C4-2B (cell line): ENCODE results near the gene ANKRD6.

Experiments used
- H3K27ac ChIP-seq: fragments of 450-650 bp; 2 replicates; pipeline ENCODE4 v1.5.1; 2017
- ZFX ChIP-seq: fragments of 450-650 bp; IDR thresholded peaks from 2 replicates; pipeline ENCODE4 v1.6.1; 2017
- TF ChIP-seq, protein P1 (sequence below): fragments of 450-650 bp; conservative IDR thresholded peaks from 2 replicates; pipeline ENCODE4 v1.5.1; 2017; ENCODE audit warnings: mild to moderate bottlenecking

The ANKRD6 gene

DNA sequence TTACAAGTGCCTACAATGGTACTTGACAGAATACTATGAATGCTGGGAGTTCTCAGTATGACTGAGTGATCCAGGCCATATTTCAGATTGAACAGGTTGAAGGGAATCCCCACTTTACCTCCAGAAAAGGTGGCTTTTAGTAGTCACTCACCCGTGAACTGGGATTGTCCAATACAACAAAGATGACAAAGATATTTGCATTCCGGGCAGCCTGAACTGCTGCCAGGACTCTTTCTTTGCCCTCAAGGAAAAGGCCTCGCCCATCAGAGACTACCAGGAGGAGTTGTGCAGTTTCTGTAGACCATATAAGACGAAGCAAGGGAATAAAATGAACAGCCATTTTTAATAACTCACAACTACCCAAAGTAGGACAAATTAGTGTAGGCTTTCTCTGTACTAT, 211.9 kb downstream of the ANKRD6 start:
- no peak for TF ChIP-seq ZFX
- TF ChIP-seq, protein P1, sequence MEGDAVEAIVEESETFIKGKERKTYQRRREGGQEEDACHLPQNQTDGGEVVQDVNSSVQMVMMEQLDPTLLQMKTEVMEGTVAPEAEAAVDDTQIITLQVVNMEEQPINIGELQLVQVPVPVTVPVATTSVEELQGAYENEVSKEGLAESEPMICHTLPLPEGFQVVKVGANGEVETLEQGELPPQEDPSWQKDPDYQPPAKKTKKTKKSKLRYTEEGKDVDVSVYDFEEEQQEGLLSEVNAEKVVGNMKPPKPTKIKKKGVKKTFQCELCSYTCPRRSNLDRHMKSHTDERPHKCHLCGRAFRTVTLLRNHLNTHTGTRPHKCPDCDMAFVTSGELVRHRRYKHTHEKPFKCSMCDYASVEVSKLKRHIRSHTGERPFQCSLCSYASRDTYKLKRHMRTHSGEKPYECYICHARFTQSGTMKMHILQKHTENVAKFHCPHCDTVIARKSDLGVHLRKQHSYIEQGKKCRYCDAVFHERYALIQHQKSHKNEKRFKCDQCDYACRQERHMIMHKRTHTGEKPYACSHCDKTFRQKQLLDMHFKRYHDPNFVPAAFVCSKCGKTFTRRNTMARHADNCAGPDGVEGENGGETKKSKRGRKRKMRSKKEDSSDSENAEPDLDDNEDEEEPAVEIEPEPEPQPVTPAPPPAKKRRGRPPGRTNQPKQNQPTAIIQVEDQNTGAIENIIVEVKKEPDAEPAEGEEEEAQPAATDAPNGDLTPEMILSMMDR, result no peak
- no peak overlapping the region for H3K27ac ChIP-seq

DNA sequence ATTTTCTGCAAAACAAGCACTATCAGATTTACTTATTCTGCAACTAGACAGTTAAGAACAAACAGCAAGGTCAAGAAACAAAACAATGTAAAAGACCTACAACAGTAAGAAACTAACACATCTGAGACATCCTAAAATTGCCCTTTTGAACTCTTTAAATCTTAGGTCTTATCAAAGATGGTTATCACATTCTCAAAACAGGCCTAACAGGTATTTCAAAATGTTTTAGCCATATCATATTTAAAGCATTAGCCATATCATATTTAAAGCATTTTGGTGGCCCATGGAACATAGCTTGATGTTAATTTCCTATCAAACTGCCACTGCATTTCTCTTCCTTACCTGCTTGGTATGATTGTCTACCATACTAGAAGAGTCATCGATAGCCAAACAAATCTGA, 216.7 kb downstream of the ANKRD6 start:
- no peak overlapping the region for H3K27ac ChIP-seq
- TF ChIP-seq, protein P1, result no peak
- TF ChIP-seq ZFX, result no peak

DNA sequence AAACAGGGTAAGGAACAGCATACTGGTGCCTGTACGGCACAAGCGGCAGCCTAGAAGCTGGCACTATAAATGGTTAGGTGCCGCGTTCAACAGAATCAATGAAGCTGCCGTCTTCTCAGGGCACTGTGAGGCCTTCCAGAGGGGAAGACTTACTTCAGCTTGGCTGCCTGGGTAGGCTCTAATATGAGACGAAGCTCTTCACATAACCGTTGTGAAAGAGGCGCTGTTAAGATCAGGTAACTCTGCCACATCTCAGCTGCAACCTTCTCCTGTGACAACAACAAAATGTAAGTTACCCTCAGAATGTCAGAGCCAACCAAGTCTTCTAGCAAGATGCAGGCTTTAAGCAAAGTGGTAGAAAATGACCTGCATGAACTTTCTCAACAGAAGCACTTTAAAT, 217.6 kb downstream of the ANKRD6 start:
- TF ChIP-seq ZFX, result no peak
- TF ChIP-seq, protein P1, result no peak
- no peak overlapping the region for H3K27ac ChIP-seq

DNA sequence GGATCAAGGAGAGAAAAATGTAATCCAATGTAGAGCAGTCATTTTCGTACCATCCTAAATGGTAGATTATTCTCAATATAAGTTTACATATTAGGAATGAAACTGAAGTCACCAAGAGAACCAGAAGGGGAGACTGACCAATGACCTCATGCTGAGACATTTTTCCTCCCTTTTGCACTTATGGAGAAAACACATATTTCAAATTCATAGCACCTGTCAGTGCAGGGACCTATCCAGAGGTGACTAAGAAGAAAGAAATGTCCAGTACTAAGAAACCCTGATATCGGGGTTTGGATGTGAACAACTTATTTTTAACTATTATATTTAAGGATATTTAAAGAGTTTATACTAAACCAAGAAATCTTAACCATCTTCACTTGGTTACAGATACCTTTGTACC, 222.2 kb downstream of the ANKRD6 start:
- no peak overlapping the region for H3K27ac ChIP-seq
- TF ChIP-seq, protein P1, result no peak
- TF ChIP-seq ZFX, result no peak

DNA sequence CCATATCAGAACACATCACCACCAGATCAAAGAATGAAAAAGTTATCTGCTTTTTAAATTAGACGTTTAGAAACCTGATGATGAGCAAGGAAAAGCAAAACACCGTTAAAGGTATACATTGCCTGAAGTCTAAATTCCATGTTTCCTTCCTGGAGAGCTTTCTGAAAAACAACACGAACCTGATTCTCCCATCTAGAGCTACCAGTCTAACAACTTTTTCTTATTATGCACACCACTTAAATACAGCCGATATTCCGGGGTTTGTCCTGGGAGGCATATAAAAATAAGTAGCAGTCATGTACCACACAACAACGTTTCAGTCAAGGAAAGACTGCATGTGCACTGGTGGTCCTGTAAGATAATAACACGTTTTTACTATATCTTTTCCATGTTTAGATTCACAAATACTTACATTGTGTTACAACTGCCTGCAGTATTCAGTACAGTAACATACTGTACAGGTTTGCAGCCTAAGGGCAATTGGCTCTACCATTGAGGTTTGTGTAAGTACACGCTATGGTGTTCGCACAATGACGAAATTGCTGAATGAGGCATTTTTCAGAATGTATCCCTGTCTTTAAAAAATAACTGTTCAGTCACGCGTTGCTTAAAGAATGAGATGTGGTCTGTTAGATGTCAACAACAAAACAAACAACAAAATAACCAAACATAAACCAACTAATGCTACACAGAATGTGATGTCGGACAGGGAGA, 224.7 kb downstream of the ANKRD6 start:
- no peak overlapping the region for H3K27ac ChIP-seq
- TF ChIP-seq ZFX, result no peak
- TF ChIP-seq, protein P1, result no peak

DNA sequence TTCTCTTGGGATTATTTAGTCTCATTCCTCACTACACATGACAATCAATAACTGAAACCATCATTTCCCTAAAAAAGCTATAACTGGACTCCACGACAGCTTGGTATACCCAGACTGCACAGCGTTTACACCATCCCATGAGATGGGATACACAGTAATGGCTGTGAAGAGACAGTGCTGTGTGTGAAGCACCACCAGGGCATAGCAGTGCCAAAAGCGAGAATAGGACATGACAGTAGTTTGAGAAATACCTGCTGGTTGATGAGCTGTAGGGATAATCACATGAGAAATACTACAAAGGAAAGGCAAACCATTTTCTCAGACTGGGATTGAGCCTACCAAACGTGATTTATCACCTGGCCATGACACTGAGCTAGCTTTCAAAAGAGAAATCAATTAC, 228.0 kb downstream of the ANKRD6 start:
- TF ChIP-seq ZFX, result no peak
- TF ChIP-seq, protein P1, result no peak

DNA sequence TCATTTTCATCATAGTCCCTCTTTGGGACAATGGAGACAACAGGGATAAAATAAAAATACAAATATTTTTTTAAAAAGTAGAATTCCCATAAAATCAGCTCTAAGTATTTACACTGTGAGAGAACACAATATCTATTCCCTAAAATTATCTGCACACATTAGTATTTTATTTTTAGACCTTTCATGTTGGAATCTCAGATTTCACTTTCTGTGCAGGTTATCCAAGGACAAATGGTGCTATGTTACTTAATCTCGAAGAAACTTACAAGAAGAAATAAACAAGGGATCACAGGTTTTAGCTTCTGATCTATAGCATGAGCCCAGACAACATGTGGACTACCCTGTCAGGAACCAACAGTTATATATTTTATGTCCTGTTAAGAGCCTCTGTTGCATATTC, 228.6 kb downstream of the ANKRD6 start:
- TF ChIP-seq, protein P1, result no peak
- TF ChIP-seq ZFX, result no peak
- H3K27ac ChIP-seq, result no peak overlapping the region

More for the DNA sequence above, 228.0 kb downstream of the ANKRD6 start:
- no peak overlapping the region for H3K27ac ChIP-seq
